WTC11 (cell line): ENCODE data around the gene TRIM9. TPM values are rescaled to one million over a fixed set of nuclear protein-coding genes. Genes with fewer than 3 reads are reported as not detected.

Source experiments
- ARID4B ChIP-seq: sonication (generic); formaldehyde crosslinking; IDR thresholded peaks from 2 replicates; pipeline ENCODE4 v1.8.0; 2023; ENCODE audit warnings: missing genetic modification reagents, mild to moderate bottlenecking, borderline replicate concordance
- ATF1 ChIP-seq: sonication (generic); formaldehyde crosslinking; IDR thresholded peaks from 2 replicates; pipeline ENCODE4 v1.8.1; 2023; ENCODE audit warnings: mild to moderate bottlenecking, moderate library complexity, missing genetic modification reagents
- ATF3 ChIP-seq: sonication (generic); formaldehyde crosslinking; conservative IDR thresholded peaks from 2 replicates; pipeline ENCODE4 v1.8.1; 2022; ENCODE audit warnings: mild to moderate bottlenecking, missing genetic modification reagents
- ATF6 ChIP-seq: sonication (generic); formaldehyde crosslinking; IDR thresholded peaks from 2 replicates; pipeline ENCODE4 v1.8.1; 2023; ENCODE audit warnings: mild to moderate bottlenecking, missing genetic modification reagents
- FOXJ3 ChIP-seq: sonication (generic); formaldehyde crosslinking; IDR thresholded peaks from 2 replicates; pipeline ENCODE4 v1.9.0; 2021; ENCODE audit warnings: missing genetic modification reagents, mild to moderate bottlenecking, borderline replicate concordance
- HMGXB4 ChIP-seq: sonication (generic); formaldehyde crosslinking; IDR thresholded peaks from 2 replicates; pipeline ENCODE4 v1.8.1; 2023; ENCODE audit warnings: mild to moderate bottlenecking, moderate library complexity, missing genetic modification reagents
- MXD4 ChIP-seq: fragments of 250-450 bp; sonication (Bioruptor Pico); IDR thresholded peaks from 2 replicates; pipeline ENCODE4 v1.8.0; 2021; ENCODE audit warnings: mild to moderate bottlenecking, moderate library complexity, borderline replicate concordance
- NFATC4 ChIP-seq: fragments of 250-450 bp; sonication (Bioruptor Pico); IDR thresholded peaks from 2 replicates; pipeline ENCODE4 v1.9.0; 2021; ENCODE audit warnings: mild to moderate bottlenecking
- OVOL2 ChIP-seq: fragments of 250-450 bp; sonication (Bioruptor Pico); IDR thresholded peaks from 2 replicates; pipeline ENCODE4 v1.9.0; 2021; ENCODE audit warnings: mild to moderate bottlenecking, borderline replicate concordance
- PREB ChIP-seq: sonication (generic); formaldehyde crosslinking; IDR thresholded peaks from 2 replicates; pipeline ENCODE4 v1.8.1; 2022; ENCODE audit warnings: mild to moderate bottlenecking, missing genetic modification reagents, moderate library complexity, borderline replicate concordance
- STAT6 ChIP-seq: sonication (generic); formaldehyde crosslinking; conservative IDR thresholded peaks from 2 replicates; pipeline ENCODE4 v1.8.1; 2023; ENCODE audit warnings: mild to moderate bottlenecking, low read depth, missing genetic modification reagents, moderate library complexity
- TEAD4 ChIP-seq: sonication (generic); formaldehyde crosslinking; IDR thresholded peaks from 2 replicates; pipeline ENCODE4 v1.8.0; 2022; ENCODE audit warnings: mild to moderate bottlenecking, missing genetic modification reagents
- TP53 ChIP-seq: sonication (generic); formaldehyde crosslinking; IDR thresholded peaks from 2 replicates; pipeline ENCODE4 v1.8.1; 2023; ENCODE audit warnings: mild to moderate bottlenecking, missing genetic modification reagents
- USF1 ChIP-seq: sonication (generic); formaldehyde crosslinking; IDR thresholded peaks from 2 replicates; pipeline ENCODE4 v1.8.0; 2022; ENCODE audit warnings: mild to moderate bottlenecking, missing genetic modification reagents
- ZBTB43 ChIP-seq: sonication (generic); formaldehyde crosslinking; IDR thresholded peaks from 2 replicates; pipeline ENCODE4 v1.8.1; 2023; ENCODE audit warnings: mild to moderate bottlenecking, missing genetic modification reagents
- ZNF138 ChIP-seq: sonication (generic); formaldehyde crosslinking; conservative IDR thresholded peaks from 2 replicates; pipeline ENCODE4 v1.8.1; 2022; ENCODE audit warnings: mild to moderate bottlenecking, moderate library complexity, missing genetic modification reagents
- ZNF232 ChIP-seq: sonication (generic); formaldehyde crosslinking; IDR thresholded peaks from 2 replicates; pipeline ENCODE4 v1.8.0; 2022; ENCODE audit warnings: mild to moderate bottlenecking, missing genetic modification reagents
- ZNF281 ChIP-seq: sonication (generic); formaldehyde crosslinking; IDR thresholded peaks from 2 replicates; pipeline ENCODE4 v1.8.0; 2023; ENCODE audit warnings: mild to moderate bottlenecking, missing genetic modification reagents
- total RNA-seq: library from RNA; stranded (reverse); gene quantifications from 3 replicates; pipeline ENCODE4 v1.2.3, GENCODE V29; 2021

Gene TRIM9
- total RNA-seq, 1 experiment from 2014 or later, result 4.0 TPM

- TF ChIP-seq HMGXB4 (CRISPR knock-in tag) (peak; percentile 93), ATF3 (CRISPR knock-in tag) (no peak), OVOL2 (CRISPR knock-in tag) (no peak), USF1 (0 out of 2 replicates have a peak, but pooled peaks have one; percentile 18), STAT6 (CRISPR knock-in tag) (no peak), ATF6 (CRISPR knock-in tag) (no peak), PREB (CRISPR knock-in tag) (peak; percentile 62; the same call in 1 of the 2 replicates), MXD4 (CRISPR knock-in tag) (no peak), ZBTB43 (peak; percentile 80), ATF1 (no peak), TEAD4 (CRISPR knock-in tag) (no peak), ARID4B (CRISPR knock-in tag) (peak; percentile 85; the same call in 1 of the 2 replicates), TP53 (CRISPR knock-in tag) (no peak), NFATC4 (CRISPR knock-in tag) (no peak), ZNF232 (no peak), ZNF281 (CRISPR knock-in tag) (no peak; the same call in 1 of the 2 replicates), FOXJ3 (no peak), ZNF138 (CRISPR knock-in tag) (peak; percentile 76; the same call in 1 of the 2 replicates)
These were observed 150.8 kb downstream of the TRIM9 start, which contains the start of gene PYGL (continued) for GRCh38 chr14:50943943-50944646.
